GM12891 (cell line): ENCODE measurements around the gene FGF4.

Source experiments
- DNase-seq: peaks from one replicate; pipeline ENCODE4 v3.0.0; 2011; ENCODE audit warnings: low spot score; ENCODE audit not compliant: insufficient read length
- FAIRE-seq: peaks from 2 replicates; lab custom pipeline; 2011; peaks lifted over from hg19 to GRCh38; lab: Jason Lieb, UNC
- PAX5 ChIP-seq: IDR thresholded peaks from 2 replicates; pipeline ENCODE4 v1.6.1; 2011; ENCODE audit warnings: low read length, moderate library complexity, mild to moderate bottlenecking; ENCODE audit not compliant: insufficient read depth, severe bottlenecking
- POLR2A ChIP-seq: IDR thresholded peaks from 2 replicates; pipeline ENCODE4 v1.6.1; 2011; ENCODE audit warnings: low read depth, low read length, control low read depth
- POLR2AphosphoS5 ChIP-seq: IDR thresholded peaks from 2 replicates; pipeline ENCODE4 v1.6.1; 2011; ENCODE audit warnings: low read depth, low read length, control low read depth
- POU2F2 ChIP-seq: IDR thresholded peaks from 2 replicates; pipeline ENCODE4 v1.6.1; 2011; ENCODE audit warnings: low read depth, mild to moderate bottlenecking, control low read depth, low read length, moderate library complexity
- SPI1 ChIP-seq: IDR thresholded peaks from 2 replicates; pipeline ENCODE4 v1.6.1; 2011; ENCODE audit warnings: low read depth, low read length, control low read depth
- TAF1 ChIP-seq: IDR thresholded peaks from 2 replicates; pipeline ENCODE4 v1.6.1; 2011; ENCODE audit warnings: low read depth, low read length, control low read depth

FGF4 gene

DNA sequence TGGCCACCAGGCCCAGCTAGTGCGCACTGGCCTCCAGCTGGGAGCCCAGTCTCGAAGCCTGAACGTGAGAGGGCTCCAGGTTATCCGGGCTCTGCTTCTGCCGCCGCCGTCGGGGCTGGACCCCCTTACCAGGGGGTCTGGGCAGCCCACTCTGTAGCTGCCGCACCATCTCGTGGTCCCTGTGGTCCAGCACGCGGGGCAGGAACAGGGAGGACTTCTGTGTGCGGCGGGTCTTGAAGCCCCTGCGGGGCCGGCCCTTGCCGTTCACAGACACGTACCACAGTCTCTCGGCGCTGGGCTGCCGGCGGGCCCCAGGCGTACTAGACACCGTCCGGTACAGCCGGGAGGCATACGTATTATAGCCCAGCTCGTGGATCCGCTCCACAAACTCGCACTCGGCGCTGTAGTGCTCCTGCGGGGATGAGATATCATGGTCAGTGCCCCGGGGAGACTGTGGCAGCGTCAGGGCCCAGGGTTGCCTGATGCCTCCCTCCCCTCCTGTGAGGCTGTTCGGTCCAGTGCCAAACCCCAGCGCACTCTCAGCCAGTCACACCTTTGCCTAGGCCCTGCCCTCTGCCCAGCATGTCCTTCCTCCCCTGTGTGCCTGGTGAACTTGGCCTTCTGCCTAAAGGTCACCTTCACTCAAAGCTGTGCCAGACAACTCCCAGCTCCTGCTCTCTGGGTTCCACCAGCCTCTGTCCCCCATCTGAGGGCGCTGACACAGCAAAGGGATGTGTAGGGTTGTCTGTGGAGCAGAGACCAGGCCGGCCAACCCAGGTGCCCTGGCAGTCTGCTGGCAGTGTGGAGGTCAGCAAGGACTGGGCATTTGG, 35.4 kb upstream of the FGF4 start:
- TF ChIP-seq POLR2A (no peak), POU2F2 (no peak), TAF1 (no peak), POLR2AphosphoS5 (no peak), PAX5 (no peak), SPI1 (no peak)
- DNase-seq (no peak), FAIRE-seq (no peak)

DNA sequence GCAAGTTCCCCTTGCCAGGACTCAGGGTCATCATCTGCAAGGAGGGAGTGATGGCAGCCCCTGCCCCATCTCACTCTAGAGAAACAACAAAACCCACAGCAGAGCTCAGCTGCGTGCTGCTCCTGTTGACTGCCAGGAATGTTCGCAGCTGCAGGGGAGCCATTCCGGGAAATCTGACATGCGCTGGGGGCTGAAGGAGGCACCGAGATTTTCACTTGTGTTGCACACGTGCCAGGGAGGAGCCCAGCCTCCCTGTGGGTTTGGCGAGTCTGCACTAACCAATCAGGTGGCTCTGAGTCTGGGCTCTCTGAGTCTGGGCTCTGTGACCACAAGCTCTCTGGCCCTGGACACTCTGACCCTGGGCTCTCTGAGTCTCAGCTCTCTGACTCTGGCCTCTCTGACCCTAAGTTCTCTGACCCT, 33.5 kb upstream of the FGF4 start:
- FAIRE-seq (no peak), DNase-seq (no peak)
- no peak for TF ChIP-seq SPI1

DNA sequence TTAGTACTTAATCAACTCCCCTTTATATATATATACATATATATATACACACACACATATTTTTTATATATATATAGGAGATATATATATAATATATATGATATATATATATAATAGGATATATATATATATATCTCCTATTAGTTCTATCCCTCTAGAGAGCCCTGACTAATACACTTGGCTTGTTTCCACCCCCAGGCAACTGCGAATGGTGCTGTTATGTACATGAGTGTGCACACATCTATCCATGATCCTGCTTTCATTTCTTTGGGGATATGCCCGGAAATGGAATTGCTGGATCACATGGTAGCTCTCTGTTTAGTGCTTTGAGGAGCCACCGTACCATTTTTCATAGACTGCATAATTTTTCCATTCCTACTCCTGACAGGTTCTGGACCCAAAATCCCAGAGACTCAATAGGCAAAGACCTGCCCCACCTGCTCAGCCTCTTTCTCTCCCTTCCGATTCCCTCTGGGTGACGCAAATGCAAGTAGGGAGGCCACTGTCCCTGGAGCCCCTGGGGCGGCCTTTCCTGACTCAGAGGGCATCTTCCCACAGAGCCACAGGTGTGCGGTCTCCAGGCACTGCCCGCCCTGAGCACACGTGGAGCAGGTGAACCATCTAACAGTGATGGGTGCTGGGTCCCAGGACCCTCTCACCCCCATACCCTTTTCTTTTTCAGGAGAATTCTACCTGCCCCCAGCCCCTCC, 32.1 kb upstream of the FGF4 start:
- TF ChIP-seq POLR2AphosphoS5 (no peak), SPI1 (no peak)
- DNase-seq = no peak
- FAIRE-seq = no peak

DNA sequence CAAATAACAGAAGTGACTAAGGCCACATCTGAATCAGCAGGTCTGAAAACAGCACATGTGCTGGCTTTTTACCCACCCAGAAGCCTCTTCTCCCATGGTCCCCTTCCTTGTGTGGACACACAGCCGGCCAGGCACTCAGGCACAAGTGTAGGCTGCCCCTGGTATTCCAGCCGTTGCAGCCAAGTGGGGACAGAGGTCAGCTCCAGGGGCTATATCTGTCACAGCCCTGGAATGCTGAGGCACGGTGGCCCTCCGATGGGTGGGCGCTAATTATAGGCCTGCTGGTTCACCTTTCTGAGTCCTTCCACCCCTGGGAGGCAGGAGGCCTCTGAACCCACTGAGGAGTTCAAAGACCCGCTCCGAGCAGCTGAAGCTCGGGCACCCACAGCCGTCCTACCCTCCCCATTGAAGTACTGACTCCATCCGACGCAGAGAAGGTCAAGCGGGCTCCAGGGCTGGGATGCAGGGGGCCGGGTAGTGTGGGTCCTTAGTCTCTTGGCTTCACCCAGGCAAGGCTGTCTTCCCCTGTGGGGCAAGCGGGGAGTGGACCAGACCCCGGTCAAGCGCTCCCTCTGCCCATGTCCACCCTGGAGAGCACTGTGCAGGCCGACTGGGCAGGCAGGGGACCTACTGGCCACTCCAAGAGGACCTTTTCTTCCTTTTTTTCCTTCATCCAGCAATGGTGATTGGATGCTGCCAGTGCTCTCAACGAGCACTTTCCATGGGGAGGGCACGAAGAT, 29.8 kb upstream of the FGF4 start:
- no peak for FAIRE-seq
- TF ChIP-seq TAF1 = no peak
- no peak for TF ChIP-seq POLR2A
- TF ChIP-seq SPI1 = no peak
- TF ChIP-seq POU2F2 = no peak
- TF ChIP-seq POLR2AphosphoS5 = no peak
- no peak for TF ChIP-seq PAX5
- no peak for DNase-seq

- FAIRE-seq (no peak), DNase-seq (no peak)
- TF ChIP-seq POLR2AphosphoS5 (no peak), POLR2A (no peak), PAX5 (no peak), TAF1 (no peak), SPI1 (no peak), POU2F2 (no peak)
Observed at GRCh38 chr11:69803604-69804218, 28.6 kb upstream of the FGF4 start.

DNA sequence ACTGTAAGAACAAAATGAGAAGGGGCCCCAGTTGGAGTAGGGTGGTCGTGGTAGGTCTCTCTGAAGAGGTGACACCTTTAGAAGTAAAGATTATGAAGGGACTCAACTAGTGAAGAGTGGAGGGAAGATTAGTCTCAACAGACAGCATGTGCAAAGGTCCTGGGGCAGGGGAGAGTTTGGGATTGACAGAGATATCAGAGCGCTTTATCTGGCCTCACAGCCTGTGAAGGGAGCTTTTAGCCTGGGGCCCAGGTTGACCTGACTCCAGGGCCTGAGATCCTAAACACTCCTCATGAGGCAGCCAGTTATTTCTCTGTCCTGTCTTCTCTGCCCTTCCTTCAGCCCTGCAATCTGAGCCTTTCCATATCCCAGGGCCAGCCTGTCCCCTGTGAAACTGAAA, 27.9 kb upstream of the FGF4 start:
- FAIRE-seq = no peak
- TF ChIP-seq TAF1 (no peak), POLR2AphosphoS5 (no peak), SPI1 (no peak), POU2F2 (no peak), POLR2A (no peak), PAX5 (no peak)
- no peak for DNase-seq

DNA sequence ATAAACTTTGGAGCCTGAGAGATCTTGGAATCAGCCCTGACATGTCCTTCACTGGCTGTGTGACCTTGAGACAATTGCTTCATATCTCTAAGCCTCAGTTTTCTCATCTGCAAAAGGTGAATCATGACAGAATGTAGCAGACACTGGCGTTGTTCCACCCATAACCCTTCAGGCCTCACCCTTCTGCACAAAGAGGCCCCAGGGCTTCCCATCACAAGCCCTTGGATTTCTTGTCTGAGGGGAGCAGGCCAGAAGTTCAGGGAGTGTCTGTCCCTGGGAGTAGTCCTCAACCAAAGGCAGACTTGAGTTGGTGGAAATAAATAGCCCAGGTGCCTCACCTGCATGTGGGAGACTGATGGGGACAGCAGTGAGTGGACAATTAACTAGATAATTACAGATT, 27.4 kb upstream of the FGF4 start:
- TF ChIP-seq TAF1 = no peak
- TF ChIP-seq PAX5 = no peak
- TF ChIP-seq POU2F2 = no peak
- TF ChIP-seq POLR2AphosphoS5 = no peak
- no peak for TF ChIP-seq SPI1
- TF ChIP-seq POLR2A = no peak
- no peak for DNase-seq
- no peak for FAIRE-seq

- TF ChIP-seq POLR2A (no peak), POU2F2 (no peak), POLR2AphosphoS5 (no peak), PAX5 (no peak), SPI1 (no peak), TAF1 (no peak)
- no peak for DNase-seq
- peak; percentile 20 for FAIRE-seq
Observed at GRCh38 chr11:69801513-69802335, 26.6 kb upstream of the FGF4 start.
